NCI-H2227 treated with DMSO at 0.1 percent for 48 hours (cell line): Measurements from ENCODE around the gene TLNRD1.

Experiments
- DNase-seq: peaks from one replicate; lab custom pipeline; 2025; lab: John Stamatoyannopoulos, UW

The TLNRD1 gene

GRCh38 chr15:81029414-81030300 is 28.9 kb downstream of the TLNRD1 start:
- DNase-seq = no peak

GRCh38 chr15:81030301-81030750 is 29.6 kb downstream of the TLNRD1 start:
- no peak for DNase-seq

DNA sequence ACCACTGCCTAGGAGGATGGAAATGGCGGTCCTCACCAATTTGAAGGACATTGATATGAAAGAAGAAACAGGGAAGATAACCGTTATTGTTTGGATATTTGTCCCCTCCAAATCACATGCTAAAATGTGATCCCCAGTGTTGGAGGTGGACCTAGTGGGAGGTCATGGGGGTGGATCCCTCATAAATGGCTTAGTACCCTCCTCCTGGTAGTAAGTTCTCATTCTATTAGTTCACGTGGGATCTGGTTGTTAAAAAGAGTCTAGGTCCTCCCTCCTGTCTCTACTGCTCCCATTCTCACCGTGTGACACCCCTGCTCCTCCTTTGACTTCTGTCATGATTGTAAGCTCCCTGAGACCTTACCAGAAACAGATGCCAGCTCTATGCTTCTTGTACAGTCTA is 30.5 kb downstream of the TLNRD1 start:
- no peak for DNase-seq

DNA sequence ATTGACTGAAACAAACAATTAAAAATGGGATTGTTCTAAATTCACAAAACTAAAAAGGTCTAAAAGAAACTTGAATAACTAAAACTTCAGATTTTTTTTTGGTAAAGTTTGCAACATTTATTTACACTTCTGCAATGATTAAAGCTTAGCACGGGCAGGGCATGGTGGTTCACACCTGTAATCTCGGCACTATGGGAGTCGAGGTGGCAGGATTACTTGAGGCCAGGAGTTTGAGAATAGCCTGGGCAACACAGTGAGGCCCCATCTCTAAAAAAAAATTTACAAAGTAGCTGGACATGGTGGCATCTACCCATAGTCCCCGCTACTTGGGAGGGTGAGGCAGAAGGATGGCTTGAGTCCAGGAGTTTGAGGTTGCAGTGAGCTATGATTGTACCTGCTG is 31.6 kb downstream of the TLNRD1 start:
- no peak for DNase-seq

GRCh38 chr15:81032818-81033217 is 32.1 kb downstream of the TLNRD1 start:
- DNase-seq = no peak

- DNase-seq = no peak
Observed at GRCh38 chr15:81033508-81033907, 32.8 kb downstream of the TLNRD1 start.

- no peak for DNase-seq
Observed at GRCh38 chr15:81037952-81038743, 37.4 kb downstream of the TLNRD1 start.

DNA sequence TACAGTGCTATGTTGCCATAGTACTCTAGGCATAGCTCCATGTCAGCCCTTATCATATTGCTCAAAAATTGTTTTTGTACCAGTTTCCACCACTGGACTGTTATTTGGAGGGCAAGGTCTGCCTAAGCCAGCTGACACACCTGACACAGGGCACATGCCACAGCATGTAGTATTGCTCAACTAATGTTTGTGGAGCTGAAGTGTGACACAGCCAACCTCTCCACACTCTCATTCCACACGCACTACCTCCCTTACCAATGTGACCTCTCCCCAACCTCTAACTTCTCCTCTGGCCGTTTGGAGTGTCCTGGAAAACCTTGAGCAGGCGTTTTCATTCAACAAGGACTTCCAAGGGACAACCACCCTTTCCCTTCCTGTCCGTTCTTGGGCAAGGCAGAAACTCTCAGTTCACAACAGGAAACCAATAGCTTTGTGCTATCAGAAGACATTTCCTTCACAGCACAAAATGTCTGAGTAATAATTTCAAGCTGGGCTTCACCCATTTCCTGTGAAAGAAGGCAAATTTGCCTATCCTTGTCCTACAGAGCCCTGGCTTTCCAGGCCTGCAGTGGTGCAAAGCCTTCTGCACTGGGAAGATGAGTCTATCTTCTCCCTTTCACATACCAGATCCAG is 38.4 kb downstream of the TLNRD1 start:
- no peak for DNase-seq

DNA sequence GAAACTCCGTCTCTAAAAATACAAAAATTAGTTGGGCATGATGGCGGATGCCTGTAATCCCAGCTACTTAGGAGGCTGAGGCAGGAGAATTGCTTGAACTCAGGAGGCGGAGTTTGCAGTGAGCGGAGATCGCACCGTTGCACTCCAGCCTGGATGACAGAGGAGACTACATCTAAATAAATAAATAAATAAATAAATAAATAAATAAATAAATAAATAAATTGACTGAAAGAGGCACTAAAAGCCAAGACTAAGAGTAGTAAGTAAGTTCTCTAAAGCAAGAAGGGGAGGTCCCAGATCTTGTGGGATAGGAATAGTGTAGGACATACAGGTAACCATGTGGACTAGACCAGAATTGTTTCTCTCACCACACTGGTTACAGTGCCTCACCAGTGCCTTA is 40.0 kb downstream of the TLNRD1 start:
- no peak for DNase-seq

GRCh38 chr15:81043281-81043934 is 42.7 kb downstream of the TLNRD1 start:
- DNase-seq = no peak

GRCh38 chr15:81043935-81044575 is 43.3 kb downstream of the TLNRD1 start:
- no peak for DNase-seq

DNA sequence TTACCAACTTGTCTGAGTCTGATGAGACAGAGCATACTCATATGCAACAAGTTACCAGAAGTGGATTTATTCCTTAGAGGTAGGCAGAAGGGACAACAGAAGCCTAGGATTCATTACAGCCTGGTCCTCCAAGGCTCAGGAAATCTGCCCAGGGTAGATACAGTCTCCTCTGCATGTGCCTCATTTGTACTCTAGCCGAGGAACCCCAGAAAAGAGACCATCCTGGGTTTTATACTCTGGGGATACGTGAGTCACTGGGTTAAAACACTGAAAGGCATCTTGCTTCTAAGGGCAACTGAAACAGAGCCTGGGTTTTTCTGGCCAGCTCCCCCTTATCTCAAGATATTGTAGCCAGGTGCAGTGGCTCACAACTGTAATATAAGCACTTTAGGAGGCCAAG is 45.6 kb downstream of the TLNRD1 start:
- no peak for DNase-seq

GRCh38 chr15:81047928-81048327 is 47.2 kb downstream of the TLNRD1 start:
- DNase-seq = no peak

DNA sequence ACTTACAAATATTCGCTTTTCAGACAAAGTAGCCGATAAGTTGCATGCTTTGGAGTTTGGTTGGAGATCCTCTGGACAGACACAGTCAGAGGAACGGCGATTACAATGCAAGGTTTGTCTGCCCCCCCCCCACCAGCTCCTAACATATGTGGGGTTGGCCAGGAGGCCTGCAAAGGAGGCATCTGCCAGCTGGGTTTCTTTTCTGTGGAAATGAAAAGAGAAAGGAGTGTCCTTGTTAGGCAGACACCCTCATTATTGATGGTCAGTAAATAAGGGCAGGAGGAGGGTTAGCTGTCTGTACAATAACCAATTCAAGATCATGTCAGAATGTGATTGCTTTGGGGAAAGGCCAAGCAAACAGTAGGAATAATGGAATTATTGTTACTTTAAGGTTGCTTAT is 49.1 kb downstream of the TLNRD1 start:
- DNase-seq = no peak

DNA sequence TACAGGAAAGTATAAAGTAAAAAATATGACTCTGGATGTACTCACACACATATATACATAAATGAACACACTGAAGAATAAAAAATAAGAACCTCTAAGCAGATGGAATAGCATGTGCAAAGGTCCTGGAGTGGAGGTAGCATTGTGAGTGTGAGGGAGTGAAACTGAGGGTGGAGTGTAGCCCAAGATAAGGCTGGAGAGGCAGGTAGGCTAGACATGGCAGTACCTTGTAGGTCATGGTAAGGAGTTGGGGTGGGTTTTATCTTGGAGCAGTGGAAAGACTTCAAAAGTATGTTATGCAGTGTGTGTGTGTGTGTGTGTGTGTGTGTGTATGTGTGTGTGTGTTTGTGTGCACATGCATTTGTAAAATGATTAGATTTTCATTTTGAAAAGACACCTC is 49.5 kb downstream of the TLNRD1 start:
- no peak for DNase-seq

DNA sequence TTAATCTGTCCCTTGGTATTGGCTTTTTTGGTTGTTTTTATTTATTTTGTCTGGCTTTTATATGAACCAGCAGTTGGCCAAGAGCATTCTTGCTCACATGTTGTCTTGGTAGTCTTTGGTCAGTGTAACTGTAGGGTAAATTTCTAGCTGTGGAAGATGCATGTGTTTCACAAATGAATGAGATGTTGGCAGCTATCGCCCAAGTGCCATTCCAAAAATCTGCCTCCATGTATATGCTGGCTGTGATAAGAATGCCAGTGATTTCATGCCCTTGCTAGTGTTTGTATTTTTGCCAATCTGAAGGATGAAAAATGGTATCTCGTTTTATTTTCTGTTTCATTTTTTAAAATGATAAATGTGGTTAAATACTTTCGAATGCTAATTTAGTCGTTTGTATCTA is 50.1 kb downstream of the TLNRD1 start:
- DNase-seq = no peak

DNA sequence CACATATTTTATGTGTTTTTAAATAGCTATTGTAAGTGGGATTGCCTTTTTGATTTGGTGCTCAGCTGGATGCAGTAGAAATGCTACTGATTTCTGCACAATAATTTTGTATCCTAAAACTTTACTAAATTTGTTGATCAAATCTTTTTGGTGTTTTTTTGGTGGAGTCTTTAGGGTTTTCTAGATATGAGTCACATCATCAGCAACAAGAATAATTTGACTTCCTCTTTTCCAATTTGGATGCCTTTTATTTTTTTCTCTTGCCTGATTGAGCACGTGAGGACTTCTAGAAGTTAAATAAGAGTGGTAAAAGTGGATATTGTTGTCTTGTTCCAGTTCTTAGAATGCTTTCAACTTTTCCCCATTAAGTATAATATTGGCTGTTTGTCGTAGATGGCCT is 51.3 kb downstream of the TLNRD1 start:
- no peak for DNase-seq

DNA sequence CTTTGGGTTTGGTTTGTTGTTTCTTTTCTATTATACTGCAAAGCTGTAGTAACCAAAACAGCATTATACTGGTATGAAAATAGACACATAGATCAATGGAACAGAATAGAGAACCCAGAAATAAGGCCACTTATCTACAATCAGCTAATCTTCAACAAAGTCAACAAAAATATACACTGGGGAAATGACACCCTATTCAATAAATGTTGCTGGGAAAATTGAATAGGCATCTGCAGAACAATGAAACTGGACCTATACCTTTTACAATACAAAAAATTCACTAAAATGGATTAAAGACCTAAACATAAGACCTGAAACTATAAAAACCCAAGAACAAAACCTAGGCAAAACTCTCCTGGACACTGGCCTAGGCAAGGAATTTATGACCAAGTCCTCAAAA is 52.9 kb downstream of the TLNRD1 start:
- DNase-seq = no peak

DNA sequence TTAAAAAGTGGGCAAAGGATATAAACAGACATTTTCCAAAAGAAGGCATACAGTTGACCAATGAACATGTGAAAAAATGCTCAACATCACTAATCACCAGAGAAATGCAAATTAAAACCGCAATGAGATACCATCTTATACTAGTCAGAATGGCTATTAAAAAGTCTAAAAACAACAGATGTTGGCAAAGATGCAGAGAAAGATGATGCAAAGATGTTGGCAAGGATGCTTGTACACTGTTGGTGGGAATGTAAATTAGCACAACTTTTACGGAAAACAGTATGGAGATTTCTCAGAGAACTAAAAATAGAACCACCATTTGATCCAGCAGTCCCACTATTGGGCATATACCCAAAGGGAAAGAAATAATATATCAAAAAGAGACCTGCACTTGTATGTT is 53.5 kb downstream of the TLNRD1 start:
- no peak for DNase-seq
